ENCODE results near the gene LCLAT1.

The LCLAT1 gene

DNA sequence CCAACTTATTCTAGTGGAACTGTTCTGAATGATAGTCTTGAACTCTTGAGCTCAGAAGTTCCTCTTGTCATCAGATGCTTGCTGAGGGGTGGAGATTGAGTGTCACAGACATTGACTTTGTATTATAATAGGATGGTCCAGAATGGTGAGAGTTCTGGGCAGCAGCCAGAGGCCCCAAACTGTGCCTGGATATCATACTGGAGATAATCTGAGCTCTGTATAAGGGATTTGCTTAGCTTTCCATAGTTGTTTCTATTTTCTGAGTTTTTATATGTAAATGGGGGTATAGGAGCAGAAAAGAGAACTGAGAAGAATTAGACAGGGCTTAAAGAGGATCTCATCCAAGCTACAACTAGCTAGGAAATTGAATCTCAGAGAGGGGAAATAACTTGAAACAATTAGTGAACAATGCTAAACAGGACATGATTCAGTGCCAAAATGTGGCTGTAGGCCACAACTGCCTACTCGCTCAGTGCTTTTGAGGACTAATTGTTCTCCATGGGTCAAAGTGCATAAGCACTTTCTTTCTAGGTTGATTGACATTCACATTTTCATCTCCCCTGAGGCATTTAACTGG, 10.1 kb upstream of the LCLAT1 start:
- TF ChIP-seq, protein P1, sequence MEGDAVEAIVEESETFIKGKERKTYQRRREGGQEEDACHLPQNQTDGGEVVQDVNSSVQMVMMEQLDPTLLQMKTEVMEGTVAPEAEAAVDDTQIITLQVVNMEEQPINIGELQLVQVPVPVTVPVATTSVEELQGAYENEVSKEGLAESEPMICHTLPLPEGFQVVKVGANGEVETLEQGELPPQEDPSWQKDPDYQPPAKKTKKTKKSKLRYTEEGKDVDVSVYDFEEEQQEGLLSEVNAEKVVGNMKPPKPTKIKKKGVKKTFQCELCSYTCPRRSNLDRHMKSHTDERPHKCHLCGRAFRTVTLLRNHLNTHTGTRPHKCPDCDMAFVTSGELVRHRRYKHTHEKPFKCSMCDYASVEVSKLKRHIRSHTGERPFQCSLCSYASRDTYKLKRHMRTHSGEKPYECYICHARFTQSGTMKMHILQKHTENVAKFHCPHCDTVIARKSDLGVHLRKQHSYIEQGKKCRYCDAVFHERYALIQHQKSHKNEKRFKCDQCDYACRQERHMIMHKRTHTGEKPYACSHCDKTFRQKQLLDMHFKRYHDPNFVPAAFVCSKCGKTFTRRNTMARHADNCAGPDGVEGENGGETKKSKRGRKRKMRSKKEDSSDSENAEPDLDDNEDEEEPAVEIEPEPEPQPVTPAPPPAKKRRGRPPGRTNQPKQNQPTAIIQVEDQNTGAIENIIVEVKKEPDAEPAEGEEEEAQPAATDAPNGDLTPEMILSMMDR (IDR thresholded peaks at IDR 0.05; ENCODE audit: low read depth, low read length), result no peak
- no peak for DNase-seq (ENCODE audit: extremely low read depth, low read depth)

DNA sequence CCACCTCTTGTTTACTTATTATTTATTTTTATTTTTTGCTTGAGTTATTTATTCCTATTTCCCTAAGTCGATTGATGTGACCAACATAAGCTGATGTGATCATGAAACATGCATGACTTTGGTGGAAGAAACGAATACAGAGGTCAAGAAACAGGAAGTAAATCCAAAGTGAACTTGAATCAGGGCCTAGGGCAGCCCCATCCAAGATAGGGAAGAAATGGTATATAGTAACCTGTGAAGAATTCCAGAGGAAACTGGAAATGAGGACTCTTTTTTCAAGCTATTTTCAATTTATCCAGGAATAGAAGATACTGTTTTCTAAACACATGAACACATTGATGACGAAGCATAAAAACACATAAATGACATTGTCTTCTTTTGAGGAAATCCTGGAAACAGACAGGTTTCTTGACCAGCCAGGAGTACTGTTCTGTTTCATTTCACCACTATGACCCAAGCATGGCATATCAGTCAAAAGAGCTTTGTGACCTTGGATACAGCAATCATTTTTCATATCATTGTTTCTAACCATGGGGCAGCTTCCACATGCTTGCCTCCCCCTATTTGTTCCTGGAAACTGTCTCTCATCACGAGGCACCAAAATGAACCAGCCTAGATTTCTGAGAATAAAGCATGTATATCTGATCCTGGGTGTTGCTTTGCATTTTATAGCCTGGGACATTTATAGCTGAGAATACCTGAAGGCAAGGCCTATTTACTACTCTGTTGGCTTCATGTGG, 9.1 kb upstream of the LCLAT1 start:
- TF ChIP-seq, protein P1 (IDR thresholded peaks at IDR 0.05; ENCODE audit: low read depth, low read length), result no peak
- DNase-seq (ENCODE audit: extremely low read depth, low read depth), result no peak

DNA sequence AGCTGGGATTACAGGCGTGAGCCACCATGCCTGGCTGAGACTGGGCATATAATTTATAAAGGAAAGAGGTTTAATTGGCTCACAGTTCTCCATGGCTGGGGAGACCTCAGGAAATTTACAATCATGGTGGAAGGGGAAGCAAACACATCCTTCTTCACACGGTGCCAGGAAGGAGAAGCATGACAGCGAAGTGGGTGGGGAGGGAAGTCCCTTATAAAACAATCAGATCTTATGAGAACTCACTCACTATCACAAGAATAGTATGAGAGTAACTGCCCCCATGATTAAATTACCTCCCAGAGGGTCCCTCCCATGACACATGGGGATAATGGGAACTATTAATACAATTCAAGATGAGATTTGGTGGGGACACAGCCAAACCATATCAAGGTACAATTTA, 7.8 kb upstream of the LCLAT1 start:
- DNase-seq (ENCODE audit: extremely low read depth, low read depth), result no peak
- TF ChIP-seq, protein P1 (IDR thresholded peaks at IDR 0.05; ENCODE audit: low read depth, low read length), result no peak

DNA sequence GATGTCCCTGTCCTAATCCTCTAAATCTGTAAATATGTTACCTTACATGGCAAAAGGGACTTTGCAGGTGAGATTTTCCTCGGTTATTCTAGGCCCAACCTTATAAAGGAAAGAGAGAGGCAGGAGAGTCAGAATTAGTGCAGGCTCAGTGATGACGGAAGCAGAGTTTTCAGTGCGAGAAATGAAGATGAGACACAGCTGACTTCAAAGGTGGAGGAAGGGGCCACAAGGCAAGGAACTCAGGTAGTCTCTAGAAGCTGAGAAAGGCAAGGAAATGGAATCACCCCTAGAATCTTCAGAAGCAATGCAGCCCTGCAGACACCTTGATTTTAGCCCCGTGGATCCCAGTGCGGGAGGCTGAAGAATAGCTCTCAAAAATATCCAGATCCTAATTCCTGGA, 7.2 kb upstream of the LCLAT1 start:
- no peak for DNase-seq (ENCODE audit: extremely low read depth, low read depth)

DNA sequence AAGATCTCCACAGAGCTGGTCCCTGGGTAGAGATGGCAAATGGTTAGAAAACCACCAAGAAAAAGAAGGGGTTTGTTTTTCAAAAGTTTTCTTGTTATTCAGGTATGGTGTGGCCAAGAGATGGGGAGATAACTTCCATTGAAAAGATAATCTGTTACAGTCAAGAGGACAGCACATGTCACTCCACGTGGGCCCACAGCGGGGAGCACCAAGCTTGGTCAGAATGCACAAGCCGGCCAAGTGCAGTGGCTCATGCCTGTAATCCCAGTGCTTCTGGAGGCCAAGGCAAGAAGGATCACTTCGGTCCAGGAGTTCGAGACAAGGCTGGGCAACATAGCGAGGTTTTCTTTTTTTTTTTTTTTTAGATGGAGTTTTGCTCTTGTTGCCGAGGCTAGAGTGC, 6.0 kb upstream of the LCLAT1 start:
- DNase-seq (ENCODE audit: extremely low read depth, low read depth), result no peak
- TF ChIP-seq, protein P1 (IDR thresholded peaks at IDR 0.05; ENCODE audit: low read depth, low read length), result no peak

More for the DNA sequence above, 7.2 kb upstream of the LCLAT1 start:
- TF ChIP-seq, protein P1 (IDR thresholded peaks at IDR 0.05; ENCODE audit: low read depth, low read length), result no peak

DNA sequence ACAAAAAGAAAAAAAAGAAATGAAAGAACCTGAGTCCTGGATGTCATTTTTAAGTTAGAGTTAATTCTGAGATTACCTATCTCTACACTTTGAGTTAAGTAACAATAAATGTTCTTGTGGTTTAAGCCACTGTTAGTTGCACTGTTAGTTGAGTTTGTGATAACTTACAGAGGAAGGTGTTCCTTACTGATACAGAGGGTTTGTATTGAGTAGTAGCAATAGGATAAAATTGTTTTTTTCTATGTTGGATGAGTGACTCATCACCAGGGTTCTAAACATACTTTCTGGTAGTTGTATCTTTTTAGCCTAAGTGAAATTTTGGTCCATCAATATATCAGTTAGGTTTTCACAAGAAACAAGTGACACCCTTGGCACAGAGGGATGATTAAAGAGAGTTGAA, 4.0 kb upstream of the LCLAT1 start:
- TF ChIP-seq, protein P1 (IDR thresholded peaks at IDR 0.05; ENCODE audit: low read depth, low read length), result no peak
- DNase-seq (ENCODE audit: extremely low read depth, low read depth), result no peak

DNA sequence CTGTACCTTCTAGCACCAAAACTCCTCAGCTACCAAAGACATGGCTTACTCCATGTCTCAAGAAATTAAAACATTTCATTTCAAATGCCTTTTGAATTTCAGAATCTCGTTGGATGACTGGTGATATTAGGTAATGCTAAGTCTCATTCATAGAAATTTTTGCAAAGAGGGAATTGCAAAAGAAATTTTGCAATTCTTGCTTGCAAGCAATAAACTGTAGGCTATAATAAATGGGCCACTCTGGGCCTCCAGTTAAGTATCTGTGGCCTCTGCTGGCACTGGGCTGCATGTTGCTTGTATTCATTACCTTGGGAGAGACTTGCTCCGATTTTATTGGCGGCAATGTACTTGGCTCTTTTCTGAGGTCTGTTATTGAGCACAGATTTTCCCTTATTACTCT, 2.8 kb upstream of the LCLAT1 start:
- DNase-seq (ENCODE audit: extremely low read depth, low read depth), result no peak
- TF ChIP-seq, protein P1 (IDR thresholded peaks at IDR 0.05; ENCODE audit: low read depth, low read length), result no peak
